Neuronal stem cell (in vitro differentiated cells): ENCODE measurements around the gene IL15RA.

Experiments
- DNase-seq: peaks from one replicate; pipeline ENCODE4 v3.0.0-alpha.2; 2013; ENCODE audit warnings: low spot score
- H2AFZ ChIP-seq: one replicate; pipeline ENCODE4 v1.6.1; 2013; ENCODE audit warnings: mild to moderate bottlenecking, low read length, inconsistent platforms
- H2AK5ac ChIP-seq: 2 replicates; pipeline ENCODE4 v1.6.1; 2013; ENCODE audit warnings: low read depth, mild to moderate bottlenecking, inconsistent platforms, low read length, moderate library complexity, mixed read lengths
- H2BK120ac ChIP-seq: 2 replicates; pipeline ENCODE4 v1.6.1; 2013; ENCODE audit warnings: low read depth, mild to moderate bottlenecking, inconsistent platforms, low read length, moderate library complexity, mixed read lengths
- H2BK12ac ChIP-seq: one replicate; pipeline ENCODE4 v1.6.1; 2013; ENCODE audit warnings: low read length, inconsistent platforms
- H2BK15ac ChIP-seq: 2 replicates; pipeline ENCODE4 v1.6.1; 2013; ENCODE audit warnings: mild to moderate bottlenecking, low read length, inconsistent platforms, mixed read lengths
- H2BK5ac ChIP-seq: one replicate; pipeline ENCODE4 v1.6.1; 2013; ENCODE audit warnings: inconsistent platforms, mild to moderate bottlenecking, low read length, moderate library complexity
- H3K14ac ChIP-seq: one replicate; pipeline ENCODE4 v1.6.1; 2013; ENCODE audit warnings: low read length, inconsistent platforms
- H3K18ac ChIP-seq: 2 replicates; pipeline ENCODE4 v1.6.1; 2013; ENCODE audit warnings: low read length, inconsistent platforms
- H3K23ac ChIP-seq: 2 replicates; pipeline ENCODE4 v1.6.1; 2013; ENCODE audit warnings: low read depth, mild to moderate bottlenecking, mixed read lengths, low read length, inconsistent platforms; ENCODE audit not compliant: poor library complexity
- H3K27ac ChIP-seq: replicated peaks from 3 replicates; pipeline ENCODE4 v1.5.1; 2013; ENCODE audit warnings: low read length, inconsistent platforms
- H3K27me3 ChIP-seq, 3 experiments: 2 replicates each; pipeline ENCODE4 v1.6.1; 2013; ENCODE audit warnings: low read length in 3 of 3, mild to moderate bottlenecking in 2 of 3, inconsistent platforms in 1 of 3, low read depth in 1 of 3, mixed read lengths in 1 of 3, moderate library complexity in 1 of 3; ENCODE audit not compliant: control insufficient read depth in 3 of 3, insufficient read depth in 3 of 3
- H3K36me3 ChIP-seq, 2 donors: replicated peaks in 1 of 2; 2 replicates each; pipeline ENCODE4 v1.6.1; 2013; ENCODE audit warnings: low read length in 2 of 2; ENCODE audit not compliant: control insufficient read depth in 2 of 2, insufficient read depth in 2 of 2
- H3K4ac ChIP-seq: 2 replicates; pipeline ENCODE4 v1.6.1; 2013; ENCODE audit warnings: inconsistent platforms, mild to moderate bottlenecking, low read length, moderate library complexity
- H3K4me1 ChIP-seq, 2 donors: 1 replicate in 1 of 2; 2 replicates in 1 of 2; pipeline ENCODE4 v1.6.1; 2013; ENCODE audit warnings: low read length in 2 of 2, low read depth in 1 of 2; ENCODE audit not compliant: control insufficient read depth in 2 of 2, insufficient read depth in 1 of 2
- H3K4me2 ChIP-seq: one replicate; pipeline ENCODE4 v1.6.1; 2013; ENCODE audit warnings: mild to moderate bottlenecking, low read length, inconsistent platforms; ENCODE audit not compliant: insufficient read depth, poor library complexity, severe bottlenecking
- H3K4me3 ChIP-seq, 2 donors: 2 replicates each; pipeline ENCODE4 v1.5.1; 2013; ENCODE audit warnings: low read length in 2 of 2, mild to moderate bottlenecking in 2 of 2, inconsistent platforms in 1 of 2, moderate library complexity in 1 of 2
- H3K79me1 ChIP-seq: one replicate; pipeline ENCODE4 v1.6.1; 2013; ENCODE audit warnings: low read depth, mild to moderate bottlenecking, inconsistent platforms, low read length, moderate library complexity
- H3K9ac ChIP-seq: one replicate; pipeline ENCODE4 v1.6.1; 2013; ENCODE audit warnings: mild to moderate bottlenecking, low read depth, low read length, inconsistent platforms; ENCODE audit not compliant: poor library complexity
- H3K9me3 ChIP-seq, 2 donors: replicated peaks in 1 of 2; 2 replicates each; pipeline versions ENCODE3 to v1.6.1; 2013; ENCODE audit warnings: low read length in 2 of 2, mild to moderate bottlenecking in 2 of 2, inconsistent platforms in 1 of 2, low read depth in 1 of 2, mixed read lengths in 1 of 2, moderate library complexity in 1 of 2; ENCODE audit not compliant: control insufficient read depth in 2 of 2, insufficient read depth in 1 of 2
- H4K8ac ChIP-seq: one replicate; pipeline ENCODE4 v1.6.1; 2013; ENCODE audit warnings: low read depth, mild to moderate bottlenecking, inconsistent platforms, low read length, moderate library complexity
- H4K91ac ChIP-seq: one replicate; pipeline ENCODE4 v1.6.1; 2013; ENCODE audit warnings: low read length, low read depth, mild to moderate bottlenecking, inconsistent platforms; ENCODE audit not compliant: poor library complexity
- WGBS, 2 donors: extraction: QIAGEN DNeasy Blood & Tissue Kit; methylation state at CpG; one replicate each; pipeline ENCODE4 v1.1.7; 2013; ENCODE audit warnings: missing lambda C conversion rate in 2 of 2, mixed read lengths in 1 of 2; ENCODE audit not compliant: insufficient read length in 2 of 2, insufficient replicate concordance in 1 of 2; ENCODE audit errors: extremely low coverage in 2 of 2; 5-methylcytosine and 5-hydroxymethylcytosine counted together

IL15RA gene

GRCh38 chr10:5959142-5959541, 18.2 kb downstream of the IL15RA start:
- DNase-seq: no peak
- no peak overlapping the region for H4K8ac ChIP-seq

GRCh38 chr10:5958675-5959074, 18.7 kb downstream of the IL15RA start:
- no CpG with 5 or more reads among the region's 6 CpGs for WGBS, 2 donors
- Histone ChIP-seq H2AK5ac (no peak overlapping the region), H2AFZ (no peak overlapping the region), H3K18ac (no peak overlapping the region), H3K23ac (no peak overlapping the region), H3K9ac (no peak overlapping the region), H3K4me2 (no peak overlapping the region), H3K9me3 (no peaks in the 10 kb centered on the region), H3K4me1 (no peaks in the 10 kb centered on the region), H3K79me1 (no peaks in the 10 kb centered on the region), H2BK12ac (no peak overlapping the region), H4K8ac (no peak overlapping the region), H3K27me3 (peaks cover 0 to 25% (median 0%) of the 10 kb centered on the region in 3 experiments), H3K14ac (no peak overlapping the region), H3K4ac (no peak overlapping the region), H3K27ac (no peak overlapping the region), H4K91ac (no peak overlapping the region), H3K36me3 (no peaks in the 10 kb centered on the region), H2BK5ac (no peak overlapping the region), H3K4me3 (no peak overlapping the region), H2BK15ac (no peak overlapping the region), H2BK120ac (no peak overlapping the region)
- DNase-seq: no peak

More at GRCh38 chr10:5959142-5959541, 18.2 kb downstream of the IL15RA start:
- Histone ChIP-seq H4K91ac (no peak overlapping the region), H3K36me3 (no peaks in the 10 kb centered on the region), H3K14ac (no peak overlapping the region), H3K4me2 (no peak overlapping the region), H2AK5ac (no peak overlapping the region), H3K27me3 (peaks cover 0 to 26% (median 0%) of the 10 kb centered on the region in 3 experiments), H3K18ac (no peak overlapping the region), H2BK120ac (no peak overlapping the region), H3K4me1 (no peaks in the 10 kb centered on the region), H3K79me1 (no peaks in the 10 kb centered on the region), H3K9me3 (no peaks in the 10 kb centered on the region), H2BK5ac (no peak overlapping the region), H3K27ac (no peak overlapping the region), H3K9ac (no peak overlapping the region), H3K23ac (no peak overlapping the region), H3K4me3 (no peak overlapping the region), H3K4ac (no peak overlapping the region), H2BK15ac (no peak overlapping the region), H2BK12ac (no peak overlapping the region), H2AFZ (no peak overlapping the region)
- WGBS, 2 donors: no CpG with 5 or more reads among the region's 5 CpGs

GRCh38 chr10:5958077-5958476, 19.3 kb downstream of the IL15RA start:
- no peak overlapping the region for H2BK120ac ChIP-seq
- DNase-seq: no peak

GRCh38 chr10:5956146-5956936, 21.0 kb downstream of the IL15RA start:
- Histone ChIP-seq H2BK5ac (no peak overlapping the region), H3K36me3 (no peaks in the 10 kb centered on the region), H4K8ac (no peak overlapping the region), H2BK15ac (no peak overlapping the region), H3K23ac (no peak overlapping the region), H4K91ac (no peak overlapping the region), H2BK12ac (no peak overlapping the region), H2AFZ (no peak overlapping the region), H3K4me3 (no peak overlapping the region), H3K9ac (no peak overlapping the region), H3K79me1 (no peaks in the 10 kb centered on the region), H3K27me3 (peaks cover 0 to 32% (median 0%) of the 10 kb centered on the region in 3 experiments), H3K27ac (no peak overlapping the region), H3K9me3 (no peaks in the 10 kb centered on the region), H3K4ac (no peak overlapping the region), H2AK5ac (no peak overlapping the region), H2BK120ac (no peak overlapping the region), H3K18ac (no peak overlapping the region), H3K4me1 (no peaks in the 10 kb centered on the region), H3K4me2 (no peak overlapping the region), H3K14ac (no peak overlapping the region)
- no peak for DNase-seq
- no CpG with 5 or more reads among the region's 17 CpGs for WGBS, 2 donors

More at GRCh38 chr10:5958077-5958476, 19.3 kb downstream of the IL15RA start:
- Histone ChIP-seq H2AK5ac (no peak overlapping the region), H3K9ac (no peak overlapping the region), H3K4me2 (no peak overlapping the region), H3K23ac (no peak overlapping the region), H4K91ac (no peak overlapping the region), H3K14ac (no peak overlapping the region), H3K27me3 (peaks cover 0 to 31% (median 0%) of the 10 kb centered on the region in 3 experiments), H2BK5ac (no peak overlapping the region), H2BK12ac (no peak overlapping the region), H4K8ac (no peak overlapping the region), H3K9me3 (no peaks in the 10 kb centered on the region), H3K4ac (no peak overlapping the region), H2AFZ (no peak overlapping the region), H3K27ac (no peak overlapping the region), H3K4me1 (no peaks in the 10 kb centered on the region), H3K36me3 (no peaks in the 10 kb centered on the region), H3K79me1 (no peaks in the 10 kb centered on the region), H2BK15ac (no peak overlapping the region), H3K4me3 (no peak overlapping the region), H3K18ac (no peak overlapping the region)
- no CpG with 5 or more reads among the region's 2 CpGs for WGBS, 2 donors
